HCT116 (cell line): Measurements from ENCODE around the gene CDK18.

Experiments used
- EGR1 ChIP-seq: IDR thresholded peaks from 2 replicates; pipeline ENCODE4 v1.6.1; 2012; ENCODE audit warnings: low read depth
- ELF1 ChIP-seq: IDR thresholded peaks from 2 replicates; pipeline ENCODE4 v1.6.1; 2012; ENCODE audit warnings: low read depth, borderline replicate concordance
- FOSL1 ChIP-seq: IDR thresholded peaks from 2 replicates; pipeline ENCODE4 v1.6.1; 2012; ENCODE audit warnings: low read depth
- MAX ChIP-seq: IDR thresholded peaks from 2 replicates; pipeline ENCODE4 v1.6.1; 2012
- RAD21 ChIP-seq: IDR thresholded peaks from 2 replicates; pipeline ENCODE4 v1.6.1; 2012; ENCODE audit warnings: low read depth, mild to moderate bottlenecking
- REST ChIP-seq: IDR thresholded peaks from 2 replicates; pipeline ENCODE4 v1.6.1; 2012; ENCODE audit warnings: low read depth
- YY1 ChIP-seq: IDR thresholded peaks from 2 replicates; pipeline ENCODE4 v1.6.1; 2011; ENCODE audit warnings: low read length, low read depth, moderate library complexity, mild to moderate bottlenecking; ENCODE audit not compliant: insufficient replicate concordance; ENCODE audit errors: extremely low read depth
- TF ChIP-seq, protein P1 (sequence below), 3 experiments: fragments of 200-600 bp in 1 of 3; sonication (generic) in 1 of 3; IDR thresholded peaks in 2 of 3; conservative IDR thresholded peaks in 1 of 3; 2 replicates each; pipeline ENCODE4 v1.5.1; 2012 to 2017; ENCODE audit warnings: low read depth in 2 of 3, low read length in 2 of 3, antibody characterized with exemption in 1 of 3, borderline replicate concordance in 1 of 3, control low read depth in 1 of 3, mild to moderate bottlenecking in 1 of 3, mixed read lengths in 1 of 3, mixed run types in 1 of 3, moderate library complexity in 1 of 3; ENCODE audit not compliant: insufficient read depth in 1 of 3

DNA sequence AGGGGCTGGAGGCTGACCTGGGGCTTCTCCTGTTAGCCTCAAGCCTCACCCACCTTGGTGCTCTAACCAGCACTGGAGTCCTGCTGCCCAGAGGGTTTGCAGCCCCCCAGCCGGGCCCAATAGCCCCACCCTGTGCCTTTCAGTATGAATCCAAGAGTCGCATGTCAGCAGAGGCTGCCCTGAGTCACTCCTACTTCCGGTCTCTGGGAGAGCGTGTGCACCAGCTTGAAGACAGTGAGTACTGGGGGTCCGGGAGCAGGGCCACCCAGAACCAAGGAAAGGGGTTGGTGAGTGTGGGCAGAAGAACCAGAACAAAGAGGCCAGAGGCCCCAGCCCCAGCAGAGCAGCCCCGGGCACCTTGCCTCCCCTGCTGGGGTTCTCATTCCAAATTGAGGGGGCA is 25.6 kb downstream of the CDK18 start:
- TF ChIP-seq, protein P1, sequence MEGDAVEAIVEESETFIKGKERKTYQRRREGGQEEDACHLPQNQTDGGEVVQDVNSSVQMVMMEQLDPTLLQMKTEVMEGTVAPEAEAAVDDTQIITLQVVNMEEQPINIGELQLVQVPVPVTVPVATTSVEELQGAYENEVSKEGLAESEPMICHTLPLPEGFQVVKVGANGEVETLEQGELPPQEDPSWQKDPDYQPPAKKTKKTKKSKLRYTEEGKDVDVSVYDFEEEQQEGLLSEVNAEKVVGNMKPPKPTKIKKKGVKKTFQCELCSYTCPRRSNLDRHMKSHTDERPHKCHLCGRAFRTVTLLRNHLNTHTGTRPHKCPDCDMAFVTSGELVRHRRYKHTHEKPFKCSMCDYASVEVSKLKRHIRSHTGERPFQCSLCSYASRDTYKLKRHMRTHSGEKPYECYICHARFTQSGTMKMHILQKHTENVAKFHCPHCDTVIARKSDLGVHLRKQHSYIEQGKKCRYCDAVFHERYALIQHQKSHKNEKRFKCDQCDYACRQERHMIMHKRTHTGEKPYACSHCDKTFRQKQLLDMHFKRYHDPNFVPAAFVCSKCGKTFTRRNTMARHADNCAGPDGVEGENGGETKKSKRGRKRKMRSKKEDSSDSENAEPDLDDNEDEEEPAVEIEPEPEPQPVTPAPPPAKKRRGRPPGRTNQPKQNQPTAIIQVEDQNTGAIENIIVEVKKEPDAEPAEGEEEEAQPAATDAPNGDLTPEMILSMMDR (IDR thresholded peaks at IDR 0.05 in 2 of 3, conservative IDR thresholded peaks at IDR 0.05 in 1 of 3; ENCODE audit: borderline replicate concordance in 1 of 3, insufficient read depth in 1 of 3, low read depth in 2 of 3, low read length in 2 of 3): no peak
- TF ChIP-seq FOSL1 (no peak), YY1 (no peak), EGR1 (no peak), RAD21 (no peak), ELF1 (no peak), REST (no peak), MAX (no peak)
